HepG2 (cell line): ENCODE data around the gene ETV1. TPM values are rescaled to one million over a fixed set of nuclear protein-coding genes. Genes with fewer than 3 reads are reported as not detected.

Source experiments
- ATAC-seq: fragments of 200-7000 bp; cut with Tn5 transposase; 3 replicates; pipeline ENCODE4 v1.9.1; 2020; ENCODE audit warnings: mild to moderate bottlenecking, moderate library complexity
- BruUV-seq: library from RNA; stranded (reverse); fragments of 400-500 nt; replicated peaks from 2 replicates; lab custom pipeline; 2021; lab: Mats Ljungman, UMichigan
- CTCF ChIA-PET: fragments of 300-600 bp; formaldehyde crosslinking; extraction: SDS; loops from one replicate; lab custom pipeline; 2021; ENCODE audit warnings: low total read pairs, inconsistent platforms, low intra/inter-chr PET ratio; lab: Yijun Ruan, JAX
- POLR2A ChIA-PET: fragments of 350-600 bp; sonication (Branson Sonifier 250); formaldehyde crosslinking; loops from one replicate; lab custom pipeline; 2020; ENCODE audit warnings: antibody characterized with exemption, inconsistent platforms; lab: Yijun Ruan, JAX
- DNase-seq: peaks from one replicate; pipeline ENCODE4 v3.0.0-alpha.2; 2015; ENCODE audit warnings: low spot score
- FAIRE-seq: peaks from 3 replicates; lab custom pipeline; 2011; peaks lifted over from hg19 to GRCh38; lab: Jason Lieb, UNC
- H2AFZ ChIP-seq: one replicate; pipeline ENCODE4 v1.6.1; 2011; ENCODE audit warnings: low read length, inconsistent platforms
- H3K27ac ChIP-seq: fragments of 300-600 bp; 3 replicates; pipeline ENCODE4 v1.8.0; 2011; ENCODE audit warnings: mixed run types, mild to moderate bottlenecking, mixed read lengths, low read length, inconsistent platforms; ENCODE audit not compliant: insufficient read depth; ENCODE audit errors: extremely low read length
- H3K27me3 ChIP-seq, 2 experiments: fragments of 200-600 bp in 1 of 2; 2 replicates in 1 of 2; 3 replicates in 1 of 2; pipeline versions ENCODE4 v1.6.0 to v1.8.0; 2011; ENCODE audit warnings: low read length in 2 of 2, mild to moderate bottlenecking in 2 of 2, moderate library complexity in 2 of 2, inconsistent platforms in 1 of 2; ENCODE audit not compliant: insufficient read depth in 2 of 2, control insufficient read depth in 1 of 2
- H3K36me3 ChIP-seq, 2 experiments: fragments of 200-600 bp in 1 of 2; replicated peaks in 1 of 2; 2 replicates in 1 of 2; 3 replicates in 1 of 2; pipeline versions ENCODE4 v1.5.1 to v1.8.0; 2011; ENCODE audit warnings: low read length in 2 of 2, inconsistent platforms in 1 of 2; ENCODE audit not compliant: insufficient read depth in 2 of 2, control insufficient read depth in 1 of 2
- H3K4me1 ChIP-seq: 2 replicates; pipeline ENCODE4 v1.5.1; 2012; ENCODE audit warnings: low read length, inconsistent platforms; ENCODE audit not compliant: insufficient read depth
- H3K4me2 ChIP-seq: 2 replicates; pipeline ENCODE4 v1.6.0; 2011; ENCODE audit warnings: low read depth, low read length, inconsistent platforms
- H3K4me3 ChIP-seq, 3 experiments: fragments of 200-600 bp in 1 of 3; sonication (generic), shearing (Covaris generic) in 1 of 3; replicated peaks in 1 of 3; 2 replicates each; pipeline ENCODE4 v1.5.1; 2011 to 2016; ENCODE audit warnings: low read length in 3 of 3, inconsistent platforms in 2 of 3, low read depth in 2 of 3, mild to moderate bottlenecking in 2 of 3, control low read depth in 1 of 3, mixed read lengths in 1 of 3; ENCODE audit not compliant: insufficient read depth in 1 of 3
- H3K79me2 ChIP-seq: one replicate; pipeline ENCODE4 v1.6.1; 2011; ENCODE audit warnings: low read length, inconsistent platforms; ENCODE audit not compliant: insufficient read depth
- H3K9ac ChIP-seq: 2 replicates; pipeline ENCODE4 v1.6.0; 2011; ENCODE audit warnings: mild to moderate bottlenecking, low read depth, low read length, inconsistent platforms; ENCODE audit not compliant: insufficient read depth
- H3K9me3 ChIP-seq: 2 replicates; pipeline ENCODE4 v1.5.1; 2012; ENCODE audit warnings: mild to moderate bottlenecking, low read length
- H4K20me1 ChIP-seq: 2 replicates; pipeline ENCODE4 v1.6.0; 2011; ENCODE audit warnings: inconsistent platforms, mild to moderate bottlenecking, low read length, moderate library complexity; ENCODE audit not compliant: insufficient read depth
- KMT2A ChIP-seq: sonication (generic); formaldehyde crosslinking; IDR thresholded peaks from 2 replicates; pipeline ENCODE4 v1.4.0; 2020; ENCODE audit warnings: missing genetic modification reagents
- NFYB ChIP-seq: sonication (generic); formaldehyde crosslinking; IDR thresholded peaks from 2 replicates; pipeline ENCODE4 v1.4.0; 2020; ENCODE audit warnings: missing genetic modification reagents
- POLR2AphosphoS5 ChIP-seq: IDR thresholded peaks from 2 replicates; pipeline ENCODE4 v1.6.1; 2012; ENCODE audit warnings: low read depth, low read length
- PRPF4 ChIP-seq: fragments of 200-400 bp; formaldehyde crosslinking; IDR thresholded peaks from 2 replicates; pipeline ENCODE4 v1.6.1; 2016; ENCODE audit warnings: low read length, low read depth; ENCODE audit not compliant: poor library complexity, severe bottlenecking
- SMARCC2 ChIP-seq: fragments of 450-650 bp; IDR thresholded peaks from 2 replicates; pipeline ENCODE4 v1.6.1; 2017; ENCODE audit warnings: antibody characterized with exemption, mild to moderate bottlenecking
- SSRP1 ChIP-seq: IDR thresholded peaks from 2 replicates; pipeline ENCODE4 v1.6.1; 2016; ENCODE audit warnings: control low read depth
- TEAD2 ChIP-seq: sonication (generic); formaldehyde crosslinking; IDR thresholded peaks from 2 replicates; pipeline ENCODE4 v1.9.0; 2021; ENCODE audit warnings: missing genetic modification reagents
- TOE1 ChIP-seq: sonication (generic); formaldehyde crosslinking; IDR thresholded peaks from 2 replicates; pipeline ENCODE4 v1.4.0; 2020; ENCODE audit warnings: mild to moderate bottlenecking, missing genetic modification reagents
- ZFP36L2 ChIP-seq: sonication (generic); formaldehyde crosslinking; IDR thresholded peaks from 2 replicates; pipeline ENCODE4 v1.4.0; 2020; ENCODE audit warnings: missing genetic modification reagents
- ZNF329 ChIP-seq: sonication (generic); formaldehyde crosslinking; IDR thresholded peaks from 2 replicates; pipeline ENCODE4 v1.9.0; 2021; ENCODE audit warnings: low read depth, mild to moderate bottlenecking, missing genetic modification reagents
- ZNF629 ChIP-seq: sonication (generic); formaldehyde crosslinking; conservative IDR thresholded peaks from 2 replicates; pipeline ENCODE4 v1.5.0; 2020; ENCODE audit warnings: missing genetic modification reagents
- ZNF639 ChIP-seq: conservative IDR thresholded peaks from 2 replicates; pipeline ENCODE4 v1.6.1; 2018; ENCODE audit warnings: missing genetic modification reagents
- ZSCAN12 ChIP-seq: sonication (generic); formaldehyde crosslinking; IDR thresholded peaks from 2 replicates; pipeline ENCODE4 v1.9.0; 2021; ENCODE audit warnings: mild to moderate bottlenecking, missing genetic modification reagents
- WGBS: methylation state at CpG from one replicate; pipeline ENCODE4 v1.1.6; 2017; ENCODE audit warnings: low lambda C conversion rate; 5-methylcytosine and 5-hydroxymethylcytosine counted together
- in situ Hi-C: cut with HindIII; loops from 2 replicates; pipeline ENCODE4 v1.10.0; 2017; ENCODE audit warnings: low pct_unique_long_range_greater_than_20kb; ENCODE audit not compliant: extremely low pct_ligation_motif_present
- intact Hi-C: fragments of 100-400 bp; cut with micrococcal nuclease; formaldehyde crosslinking; loops from one replicate; pipeline ENCODE4 v1.10.0; 2022; ENCODE audit not compliant: unreplicated experiment
- polyA plus RNA-seq, 8 experiments: library from polyadenylated mRNA; depleted of rRNA in 3 of 8; stranded (reverse) in 7 of 8; unstranded in 1 of 8; fragments of >200 nt; fragmentation: Illumina TruSeq in 4 of 8; extraction: Trizol in 4 of 8; gene quantifications; 2 replicates each; pipeline versions ENCODE4 v1.2.1 to v1.2.3, GENCODE V29; 2011 to 2016; ENCODE audit warnings: low read depth in 4 of 8, missing spikeins in 1 of 8, mixed read lengths in 1 of 8; ENCODE audit not compliant: insufficient read depth in 1 of 8
- total RNA-seq, 5 experiments: library from RNA; depleted of rRNA; stranded (reverse); fragments of >200 nt; fragmentation: Illumina TruSeq; extraction: Trizol; gene quantifications; 2 replicates each; pipeline ENCODE4 v1.2.3, GENCODE V29; 2016; ENCODE audit warnings: low read depth in 1 of 5
- TF ChIP-seq, protein P1 (sequence below): sonication (generic); formaldehyde crosslinking; IDR thresholded peaks from 2 replicates; pipeline ENCODE4 v1.4.0; 2020; ENCODE audit warnings: missing genetic modification reagents; ENCODE audit errors: not compliant biosample characterization
- TF ChIP-seq, protein P2 (sequence below): sonication (generic); formaldehyde crosslinking; IDR thresholded peaks from 2 replicates; pipeline ENCODE4 v1.4.0; 2020; ENCODE audit warnings: missing genetic modification reagents

The ETV1 gene
- total and polyA plus RNA-seq, 2 of the 13 experiments (the other 11 are each of a cell fraction or from before 2014, with no cell fraction given): 0.04 to 0.24 TPM

DNA sequence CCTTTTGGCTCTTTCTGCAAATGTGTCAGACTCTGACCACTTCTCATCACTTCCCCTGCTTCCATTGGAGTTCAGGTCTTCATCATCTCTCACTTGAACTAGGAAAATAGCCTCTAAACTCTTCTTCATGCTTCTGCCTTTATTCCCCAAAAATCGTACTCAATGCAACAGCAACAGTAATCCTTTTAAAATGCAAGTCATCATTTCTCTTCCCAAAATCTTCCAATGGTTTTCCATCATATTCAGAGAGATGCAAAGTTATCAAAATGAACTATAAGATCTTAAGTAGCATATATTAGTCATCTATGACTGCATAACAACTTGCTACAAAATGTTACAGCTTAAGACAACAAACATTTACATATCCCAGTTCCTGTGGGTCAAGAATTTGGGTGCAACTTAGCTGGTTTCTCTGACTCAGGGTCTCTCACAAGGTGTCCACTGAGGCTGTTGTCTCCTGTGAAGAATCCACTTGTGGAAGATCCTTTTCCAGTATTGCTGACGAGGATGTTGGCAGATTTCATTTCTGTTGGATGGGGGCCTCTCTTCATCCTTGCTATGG, 31.0 kb upstream of the ETV1 start (continued):
- TF ChIP-seq NFYB (CRISPR knock-in tag) (no peak), ZFP36L2 (CRISPR knock-in tag) (no peak), ZSCAN12 (CRISPR knock-in tag) (no peak), ZNF639 (no peak)

GRCh38 chr7:14018751-14019150, 29.3 kb upstream of the ETV1 start:
- H3K4me3 ChIP-seq: no peak overlapping the region
- no peaks in the 10 kb centered on the region for H3K79me2 ChIP-seq
- no peak for DNase-seq
- no peaks in the 10 kb centered on the region for H3K4me1 ChIP-seq
- H3K9me3 ChIP-seq: peaks cover 67% of the 10 kb centered on the region
- no peak overlapping the region for H2AFZ ChIP-seq
- H3K27me3 ChIP-seq: no peaks in the 10 kb centered on the region
- POLR2A ChIA-PET: no interaction called here
- no peak overlapping the region for H3K27ac ChIP-seq
- no peaks in the 10 kb centered on the region for H3K36me3 ChIP-seq
- WGBS: 42% methylated on average over 5 of the region's 5 CpGs
- no peak for TF ChIP-seq POLR2AphosphoS5
- no peak for TF ChIP-seq ZNF629 (CRISPR knock-in tag)
- no peak for TF ChIP-seq KMT2A (CRISPR knock-in tag)
- TF ChIP-seq SSRP1 (CRISPR knock-in tag): no peak
- no peak for TF ChIP-seq PRPF4
- TF ChIP-seq TEAD2: no peak
- no peak for TF ChIP-seq TOE1 (CRISPR knock-in tag)
- no peak for TF ChIP-seq ZNF329 (CRISPR knock-in tag)
- TF ChIP-seq, protein P1, sequence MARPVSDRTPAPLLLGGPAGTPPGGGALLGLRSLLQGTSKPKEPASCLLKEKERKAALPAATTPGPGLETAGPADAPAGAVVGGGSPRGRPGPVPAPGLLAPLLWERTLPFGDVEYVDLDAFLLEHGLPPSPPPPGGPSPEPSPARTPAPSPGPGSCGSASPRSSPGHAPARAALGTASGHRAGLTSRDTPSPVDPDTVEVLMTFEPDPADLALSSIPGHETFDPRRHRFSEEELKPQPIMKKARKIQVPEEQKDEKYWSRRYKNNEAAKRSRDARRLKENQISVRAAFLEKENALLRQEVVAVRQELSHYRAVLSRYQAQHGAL (CRISPR knock-in tag): no peak
- no peak for TF ChIP-seq SMARCC2
- TF ChIP-seq, protein P2, sequence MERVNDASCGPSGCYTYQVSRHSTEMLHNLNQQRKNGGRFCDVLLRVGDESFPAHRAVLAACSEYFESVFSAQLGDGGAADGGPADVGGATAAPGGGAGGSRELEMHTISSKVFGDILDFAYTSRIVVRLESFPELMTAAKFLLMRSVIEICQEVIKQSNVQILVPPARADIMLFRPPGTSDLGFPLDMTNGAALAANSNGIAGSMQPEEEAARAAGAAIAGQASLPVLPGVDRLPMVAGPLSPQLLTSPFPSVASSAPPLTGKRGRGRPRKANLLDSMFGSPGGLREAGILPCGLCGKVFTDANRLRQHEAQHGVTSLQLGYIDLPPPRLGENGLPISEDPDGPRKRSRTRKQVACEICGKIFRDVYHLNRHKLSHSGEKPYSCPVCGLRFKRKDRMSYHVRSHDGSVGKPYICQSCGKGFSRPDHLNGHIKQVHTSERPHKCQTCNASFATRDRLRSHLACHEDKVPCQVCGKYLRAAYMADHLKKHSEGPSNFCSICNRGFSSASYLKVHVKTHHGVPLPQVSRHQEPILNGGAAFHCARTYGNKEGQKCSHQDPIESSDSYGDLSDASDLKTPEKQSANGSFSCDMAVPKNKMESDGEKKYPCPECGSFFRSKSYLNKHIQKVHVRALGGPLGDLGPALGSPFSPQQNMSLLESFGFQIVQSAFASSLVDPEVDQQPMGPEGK (CRISPR knock-in tag): no peak
- FAIRE-seq: no peak
- no TSS peak for BruUV-seq
- no peak overlapping the region for H3K4me2 ChIP-seq
- H3K9ac ChIP-seq: no peak overlapping the region
- intact Hi-C loops: loop anchor here (2.0 kb wide), 1 partner anchor 42 kb away; no protein-coding TSS in a partner anchor
- ATAC-seq: no peak
- in situ Hi-C loops: no loop called here
- no peaks in the 10 kb centered on the region for H4K20me1 ChIP-seq
- CTCF ChIA-PET: no interaction called here
